Natural killer cell (primary cell): Measurements from ENCODE around the gene DUSP3. TPM values are rescaled to one million over a fixed set of nuclear protein-coding genes. Genes with fewer than 3 reads are reported as not detected.

Experiments
- ATAC-seq, 3 donors: fragments of 150-1000 bp in 2 of 3; fragments of 200-7000 bp in 1 of 3; cut with Tn5 transposase; 1 replicate in 1 of 3; 2 replicates in 2 of 3; pipeline ENCODE4 v1.10.0; 2021; ENCODE audit warnings: mild to moderate bottlenecking in 2 of 3, moderate library complexity in 2 of 3
- DNase-seq, 2 donors: peaks; one replicate each; pipeline versions ENCODE4 v3.0.0 to v3.0.0-alpha.2; 2013 to 2021; ENCODE audit warnings: mixed read lengths in 1 of 2
- H3K27ac ChIP-seq: one replicate; pipeline ENCODE4 v1.5.1; 2013; ENCODE audit warnings: mild to moderate bottlenecking, low read length
- H3K27me3 ChIP-seq: one replicate; pipeline ENCODE4 v1.6.1; 2013; ENCODE audit warnings: low read length; ENCODE audit not compliant: control insufficient read depth, insufficient read depth
- H3K36me3 ChIP-seq: one replicate; pipeline ENCODE4 v1.6.1; 2013; ENCODE audit warnings: low read length; ENCODE audit not compliant: control insufficient read depth, insufficient read depth
- H3K4me1 ChIP-seq: one replicate; pipeline ENCODE4 v1.6.1; 2013; ENCODE audit warnings: low read length; ENCODE audit not compliant: control insufficient read depth, insufficient read depth
- H3K4me3 ChIP-seq: one replicate; pipeline ENCODE4 v1.5.1; 2013; ENCODE audit warnings: low read length
- H3K9me3 ChIP-seq: one replicate; pipeline ENCODE4 v1.6.1; 2013; ENCODE audit warnings: low read length; ENCODE audit not compliant: control insufficient read depth, insufficient read depth
- H3K27ac Mint-ChIP-seq, 2 donors: one replicate each; pipeline ENCODE4 v1.8.0; 2022; ENCODE audit warnings: mild to moderate bottlenecking in 2 of 2, mixed read lengths in 2 of 2, moderate library complexity in 1 of 2
- H3K27me3 Mint-ChIP-seq, 2 donors: one replicate each; pipeline ENCODE4 v1.8.0; 2022; ENCODE audit warnings: low read depth in 2 of 2, mixed read lengths in 2 of 2
- H3K36me3 Mint-ChIP-seq: one replicate; pipeline ENCODE4 v1.8.0; 2022; ENCODE audit warnings: mixed read lengths
- H3K4me1 Mint-ChIP-seq, 2 donors: one replicate each; pipeline ENCODE4 v1.8.0; 2022; ENCODE audit warnings: mixed read lengths in 2 of 2
- H3K4me3 Mint-ChIP-seq: one replicate; pipeline ENCODE4 v1.8.0; 2022; ENCODE audit warnings: mild to moderate bottlenecking, moderate library complexity, mixed read lengths
- H3K9me3 Mint-ChIP-seq, 2 donors: one replicate each; pipeline ENCODE4 v1.8.0; 2022; ENCODE audit warnings: mixed read lengths in 2 of 2
- CTCF ChIP-seq: fragments of 200-600 bp; IDR thresholded peaks from one replicate; pipeline ENCODE4 v1.8.0; 2022; ENCODE audit warnings: antibody characterized with exemption
- WGBS: methylation state at CpG from one replicate; pipeline ENCODE4 v1.1.7; 2013; ENCODE audit warnings: missing lambda C conversion rate; ENCODE audit not compliant: insufficient coverage; 5-methylcytosine and 5-hydroxymethylcytosine counted together
- intact Hi-C: fragments of 100-400 bp; cut with micrococcal nuclease; formaldehyde crosslinking; loops from one replicate; pipeline ENCODE4 v1.14.2; 2022
- total RNA-seq, 4 donors: library from RNA; stranded (reverse); fragments of 120-200 nt in 1 of 4; gene quantifications; one replicate each; pipeline versions ENCODE4 v1.2.3 to v1.2.4, GENCODE V29; 2013 to 2022

DUSP3 gene
- total RNA-seq, 3 donors from 2014 or later (not counting 1 experiment from before 2014, with no cell fraction given): 6.3 to 15.9 (median 12.9) TPM

- no peaks in the 10 kb centered on the region for H3K9me3 Mint-ChIP-seq
- H3K4me3 Mint-ChIP-seq: no peak overlapping the region
- 81% methylated on average over 5 of the region's 6 CpGs for WGBS
These were observed 60.9 kb downstream of the DUSP3 start for GRCh38 chr17:43717913-43718312.

More at GRCh38 chr17:43717913-43718312, 60.9 kb downstream of the DUSP3 start:
- H3K4me3 ChIP-seq: no peak overlapping the region
- ATAC-seq (no peak), DNase-seq (no peak)
- H3K4me1 ChIP-seq: peaks cover 12% of the 10 kb centered on the region
- H3K4me1 Mint-ChIP-seq: peaks cover 21 to 26% of the 10 kb centered on the region in 2 donors
- peaks cover 38 to 47% of the 10 kb centered on the region in 2 donors for H3K27me3 Mint-ChIP-seq
- TF ChIP-seq CTCF: no peak
- H3K27ac ChIP-seq: no peak overlapping the region
- H3K36me3 Mint-ChIP-seq: no peaks in the 10 kb centered on the region
- no peak overlapping the region for H3K27ac Mint-ChIP-seq
- H3K9me3 ChIP-seq: no peaks in the 10 kb centered on the region
- intact Hi-C loops: no loop called here
- H3K27me3 ChIP-seq: peaks cover 13% of the 10 kb centered on the region
- no peaks in the 10 kb centered on the region for H3K36me3 ChIP-seq

Other genes starting within 250 kb of the DUSP3 start
- gene ETV4, start 232.6 kb downstream of the DUSP3 start, total RNA-seq: not detected
- under 1 TPM in 1 of 3 donors, not detected in 2; 0.18 TPM for gene MEOX1, start 117.1 kb downstream of the DUSP3 start, total RNA-seq
- not detected for gene SOST, start 20.2 kb downstream of the DUSP3 start, total RNA-seq
- gene CFAP97D1, start 1.5 kb upstream of the DUSP3 start, total RNA-seq: not detected
- not detected for gene MPP3, start 54.2 kb upstream of the DUSP3 start, total RNA-seq
- gene CD300LG, start 68.2 kb upstream of the DUSP3 start, total RNA-seq: not detected
- gene MPP2, start 128.6 kb upstream of the DUSP3 start, total RNA-seq: 1 to 10 TPM in 1 of 3 donors, under 1 TPM in 2; 0.75 to 2.0 (median 0.85) TPM
- not detected for gene PPY, start 163.5 kb upstream of the DUSP3 start, total RNA-seq
- gene PYY, start 175.0 kb upstream of the DUSP3 start, total RNA-seq: not detected
- gene NAGS, start 225.6 kb upstream of the DUSP3 start, total RNA-seq: 1 to 10 TPM in 2 of 3 donors, under 1 TPM in 1; 0.92 to 1.7 (median 1.1) TPM
- 10 to 100 TPM; 11.3 to 13.9 (median 11.5) TPM for gene TMEM101, start 236.0 kb upstream of the DUSP3 start, total RNA-seq